H1 (cell line): ENCODE results near the gene TRPV2. TPM values are rescaled to one million over a fixed set of nuclear protein-coding genes. Genes with fewer than 3 reads are reported as not detected.

Source experiments
- CTCF ChIA-PET: fragments of 300-600 bp; sonication (Branson Sonifier 250); formaldehyde crosslinking; loops from one replicate; lab custom pipeline; 2021; ENCODE audit not compliant: partially characterized antibody; lab: Charles Lee
- POLR2A ChIA-PET: fragments of 300-600 bp; sonication (Branson Sonifier 250); formaldehyde crosslinking; loops from one replicate; lab custom pipeline; 2021; ENCODE audit warnings: inconsistent platforms; ENCODE audit not compliant: partially characterized antibody; lab: Charles Lee
- DNase-seq, 2 experiments: peaks; one replicate each; pipeline versions ENCODE4 v3.0.0 to v3.0.0-alpha.2; 2010 to 2022; ENCODE audit warnings: low spot score in 2 of 2, low read depth in 1 of 2, mixed read lengths in 1 of 2
- FAIRE-seq: peaks from 2 replicates; lab custom pipeline; 2011; peaks lifted over from hg19 to GRCh38; lab: Jason Lieb, UNC
- H2AFZ ChIP-seq: 2 replicates; pipeline ENCODE4 v1.8.1; 2012; ENCODE audit warnings: low read length, inconsistent platforms
- H2AK5ac ChIP-seq: 2 replicates; pipeline ENCODE4 v1.6.1; 2013; ENCODE audit warnings: low read depth, low read length
- H2BK120ac ChIP-seq: replicated peaks from 2 replicates; pipeline ENCODE3; 2013; ENCODE audit warnings: low read depth, low read length, inconsistent platforms
- H2BK12ac ChIP-seq: 2 replicates; pipeline ENCODE4 v1.6.1; 2013; ENCODE audit warnings: low read depth, low read length
- H2BK15ac ChIP-seq: 2 replicates; pipeline ENCODE4 v1.6.1; 2013; ENCODE audit warnings: low read length
- H2BK20ac ChIP-seq: 2 replicates; pipeline ENCODE4 v1.6.1; 2013; ENCODE audit warnings: low read length
- H2BK5ac ChIP-seq: 2 replicates; pipeline ENCODE4 v1.6.1; 2013; ENCODE audit warnings: low read depth, low read length
- H3K14ac ChIP-seq: 2 replicates; pipeline ENCODE4 v1.6.1; 2013; ENCODE audit warnings: inconsistent platforms; ENCODE audit not compliant: insufficient read length
- H3K18ac ChIP-seq: 2 replicates; pipeline ENCODE4 v1.6.1; 2013; ENCODE audit warnings: low read length; ENCODE audit errors: extremely low read depth
- H3K23ac ChIP-seq: 2 replicates; pipeline ENCODE4 v1.6.1; 2013; ENCODE audit warnings: inconsistent platforms; ENCODE audit not compliant: insufficient read length
- H3K23me2 ChIP-seq: 2 replicates; pipeline ENCODE4 v1.6.1; 2013; ENCODE audit warnings: low read depth, low read length
- H3K27ac ChIP-seq: 2 replicates; pipeline ENCODE4 v1.6.1; 2011; ENCODE audit warnings: low read depth, low read length, inconsistent platforms
- H3K27me3 ChIP-seq, 4 experiments: replicated peaks in 1 of 4; 1 replicate in 1 of 4; 2 replicates in 3 of 4; pipeline versions ENCODE4 v1.6.1 to v1.8.1; 2011 to 2013; ENCODE audit warnings: low read length in 3 of 4, mild to moderate bottlenecking in 3 of 4, inconsistent platforms in 2 of 4, mixed read lengths in 2 of 4, moderate library complexity in 1 of 4; ENCODE audit not compliant: control insufficient read depth in 3 of 4, insufficient read depth in 3 of 4; ENCODE audit errors: extremely low read depth in 1 of 4
- H3K36me3 ChIP-seq, 4 experiments: 2 replicates each; pipeline versions ENCODE4 v1.6.1 to v1.8.1; 2011 to 2013; ENCODE audit warnings: mild to moderate bottlenecking in 4 of 4, low read length in 3 of 4, moderate library complexity in 2 of 4, control low read depth in 1 of 4, inconsistent platforms in 1 of 4; ENCODE audit not compliant: insufficient read depth in 4 of 4, control insufficient read depth in 2 of 4
- H3K4ac ChIP-seq: replicated peaks from 2 replicates; pipeline ENCODE3; 2013; ENCODE audit warnings: low read length, low read depth, mixed read lengths, inconsistent platforms; ENCODE audit not compliant: insufficient read length
- H3K4me1 ChIP-seq, 4 experiments: replicated peaks in 1 of 4; 1 replicate in 1 of 4; 2 replicates in 3 of 4; pipeline versions ENCODE4 v1.6.1 to v1.8.1; 2011 to 2013; ENCODE audit warnings: low read length in 3 of 4, inconsistent platforms in 2 of 4, mixed read lengths in 1 of 4; ENCODE audit not compliant: insufficient read depth in 4 of 4, control insufficient read depth in 3 of 4
- H3K4me2 ChIP-seq, 2 experiments: 2 replicates each; pipeline versions ENCODE4 v1.6.1 to v1.8.1; 2011 to 2013; ENCODE audit warnings: low read depth in 2 of 2, low read length in 2 of 2, control low read depth in 1 of 2, inconsistent platforms in 1 of 2, mild to moderate bottlenecking in 1 of 2; ENCODE audit not compliant: insufficient read depth in 1 of 2
- H3K4me3 ChIP-seq, 4 experiments: fragments of 200-600, 300-600 bp in 1 of 4; sonication (generic), shearing (Covaris generic), sonication (Bioruptor Twin) in 1 of 4; 2 replicates each; pipeline versions ENCODE4 v1.5.1 to v1.8.1; 2011 to 2016; ENCODE audit warnings: low read length in 4 of 4, low read depth in 3 of 4, control low read depth in 2 of 4, inconsistent platforms in 2 of 4, mild to moderate bottlenecking in 2 of 4, mixed read lengths in 1 of 4, moderate library complexity in 1 of 4; ENCODE audit not compliant: insufficient read depth in 2 of 4; ENCODE audit errors: extremely low read depth in 1 of 4
- H3K56ac ChIP-seq: replicated peaks from 2 replicates; pipeline ENCODE3; 2013; ENCODE audit warnings: low read depth, mild to moderate bottlenecking, mixed read lengths, low read length, inconsistent platforms; ENCODE audit not compliant: insufficient read length
- H3K79me1 ChIP-seq: 2 replicates; pipeline ENCODE4 v1.6.1; 2013; ENCODE audit warnings: low read depth, low read length, control low read depth
- H3K79me2 ChIP-seq, 2 experiments: 2 replicates each; pipeline versions ENCODE4 v1.6.1 to v1.8.1; 2012 to 2013; ENCODE audit warnings: low read length in 2 of 2, mild to moderate bottlenecking in 2 of 2, inconsistent platforms in 1 of 2; ENCODE audit not compliant: insufficient read depth in 2 of 2, control insufficient read depth in 1 of 2
- H3K9ac ChIP-seq, 4 experiments: replicated peaks in 1 of 4; 1 replicate in 1 of 4; 2 replicates in 3 of 4; pipeline versions ENCODE4 v1.6.1 to v1.8.1; 2011 to 2013; ENCODE audit warnings: low read depth in 3 of 4, low read length in 3 of 4, control low read depth in 2 of 4, mild to moderate bottlenecking in 2 of 4, moderate library complexity in 2 of 4, inconsistent platforms in 1 of 4; ENCODE audit errors: extremely low read depth in 1 of 4
- H3K9me3 ChIP-seq, 2 experiments: 2 replicates each; pipeline versions ENCODE4 v1.6.1 to v1.8.1; 2012 to 2013; ENCODE audit warnings: mild to moderate bottlenecking in 2 of 2, moderate library complexity in 2 of 2, control low read depth in 1 of 2, inconsistent platforms in 1 of 2, low read depth in 1 of 2, low read length in 1 of 2, mixed read lengths in 1 of 2; ENCODE audit not compliant: insufficient read depth in 2 of 2
- H4K20me1 ChIP-seq, 2 experiments: replicated peaks in 1 of 2; 2 replicates each; pipeline versions ENCODE3 to v1.8.1; 2011 to 2013; ENCODE audit warnings: inconsistent platforms in 2 of 2, low read length in 2 of 2, mild to moderate bottlenecking in 1 of 2; ENCODE audit not compliant: insufficient read depth in 2 of 2, control insufficient read depth in 1 of 2
- H4K5ac ChIP-seq: 2 replicates; pipeline ENCODE4 v1.6.1; 2013; ENCODE audit warnings: low read length, low read depth, mixed read lengths, inconsistent platforms; ENCODE audit not compliant: insufficient read length
- H4K8ac ChIP-seq: 2 replicates; pipeline ENCODE4 v1.8.0; 2013; ENCODE audit warnings: mild to moderate bottlenecking, moderate library complexity, low read length, inconsistent platforms; ENCODE audit not compliant: insufficient read depth; ENCODE audit errors: extremely low read depth
- H4K91ac ChIP-seq: replicated peaks from 2 replicates; pipeline ENCODE3; 2013; ENCODE audit warnings: low read length, mixed read lengths, inconsistent platforms; ENCODE audit not compliant: insufficient read length
- SAP30 ChIP-seq: fragments of 300-600 bp; sonication (generic); IDR thresholded peaks from 2 replicates; pipeline ENCODE4 v1.7.1; 2012; ENCODE audit warnings: low read length, moderate library complexity, mild to moderate bottlenecking, inconsistent platforms; ENCODE audit not compliant: insufficient read depth, insufficient replicate concordance
- SIRT6 ChIP-seq: IDR thresholded peaks from one replicate; pipeline ENCODE4 v1.7.1; 2012; ENCODE audit warnings: low read length, inconsistent platforms
- TEAD4 ChIP-seq: IDR thresholded peaks from 2 replicates; pipeline ENCODE4 v1.6.1; 2012; ENCODE audit warnings: low read depth, low read length, inconsistent platforms, mixed read lengths
- WGBS, 2 experiments: shearing (Covaris generic) in 1 of 2; methylation state at CpG; one replicate each; pipeline versions ENCODE4 v1.1.6 to v1.1.7; 2013 to 2015; ENCODE audit warnings: low lambda C conversion rate in 2 of 2, mixed read lengths in 2 of 2, inconsistent platforms in 1 of 2, low coverage in 1 of 2, missing lambda C conversion rate in 1 of 2; ENCODE audit not compliant: insufficient replicate concordance in 2 of 2, insufficient coverage in 1 of 2, insufficient read length in 1 of 2; ENCODE audit errors: extremely low coverage in 1 of 2, missing lambda C conversion rate in 1 of 2; 5-methylcytosine and 5-hydroxymethylcytosine counted together
- polyA plus RNA-seq, 7 experiments: library from polyadenylated mRNA; depleted of rRNA in 3 of 7; stranded (reverse) in 5 of 7; unstranded in 2 of 7; fragments of >200 nt in 5 of 7; fragments of 200-250 nt in 2 of 7; gene quantifications; 1 replicate in 5 of 7; 2 replicates in 1 of 7; 4 replicates in 1 of 7; pipeline versions ENCODE4 v1.2.1 to v1.2.3, GENCODE V29; 2011 to 2013; ENCODE audit warnings: missing spikeins in 2 of 7, mixed read lengths in 2 of 7
- total RNA-seq: library from RNA; stranded (reverse); fragmentation: NEBNext Ultra II Directional; extraction: Animal tissue kit (Norgen Biotek cat#: 25700); gene quantifications from 2 replicates; pipeline ENCODE4 v1.2.1, GENCODE V29; 2021

TRPV2 gene
- total and polyA plus RNA-seq, 2 of the 8 experiments (the other 6 are each of a cell fraction or from before 2014, with no cell fraction given), result 1.7 to 2.1 TPM

DNA sequence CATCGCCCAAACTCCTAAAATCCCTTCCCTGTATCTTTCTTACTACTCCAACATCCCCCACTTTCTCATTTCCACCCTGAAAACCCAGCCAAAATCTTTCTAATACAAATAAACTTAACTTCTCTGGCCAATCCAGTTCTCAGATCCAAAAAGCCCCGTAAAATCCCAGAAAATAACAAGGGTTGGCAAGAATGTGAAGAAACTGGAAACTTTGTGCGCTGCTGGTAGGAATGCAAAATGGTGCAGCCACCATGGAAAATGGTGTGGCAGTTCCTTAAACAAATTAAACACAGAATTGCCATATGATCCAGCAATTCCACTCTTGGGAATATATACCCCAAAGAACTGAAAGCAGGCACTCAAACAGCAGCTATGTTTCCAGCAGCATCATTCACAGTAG is 52.5 kb downstream of the TRPV2 start:
- no peak for TF ChIP-seq SIRT6
- TF ChIP-seq SAP30, result no peak
- TF ChIP-seq TEAD4, result no peak
- Histone ChIP-seq H4K8ac (no peak overlapping the region), H3K56ac (no peak overlapping the region), H4K20me1 (peaks cover 3 to 5% of the 10 kb centered on the region in 2 experiments), H3K36me3 (no peaks in the 10 kb centered on the region), H3K27ac (no peak overlapping the region), H2BK15ac (no peak overlapping the region), H3K4me2 (no peak overlapping the region), H3K79me2 (no peaks in the 10 kb centered on the region), H3K79me1 (peaks cover 4% of the 10 kb centered on the region), H3K9ac (no peak overlapping the region), H3K4ac (no peak overlapping the region), H3K27me3 (no peaks in the 10 kb centered on the region), H3K4me1 (peaks cover 0 to 21% (median 0%) of the 10 kb centered on the region in 4 experiments; a peak in 2 of 7 replicates), H4K5ac (no peak overlapping the region), H3K23me2 (peaks cover 2% of the 10 kb centered on the region; the same call in 1 of the 2 replicates), H2BK20ac (no peak overlapping the region), H3K23ac (no peak overlapping the region), H2AFZ (no peak overlapping the region), H2BK5ac (no peak overlapping the region), H3K14ac (no peak overlapping the region), H3K9me3 (no peaks in the 10 kb centered on the region), H4K91ac (no peak overlapping the region), H2AK5ac (no peak overlapping the region), H3K4me3 (no peak overlapping the region), H2BK120ac (no peak overlapping the region), H3K18ac (no peak overlapping the region), H2BK12ac (no peak overlapping the region)
- ChIA-PET POLR2A (interaction anchor here (0.6 kb wide), 1 partner anchor 15 kb away, joined by 3 read pairs; no protein-coding TSS in a partner anchor), CTCF (interaction anchor here (0.7 to 36.9 kb wide), 5 partner anchors 9 to 98 kb away, joined by 3 to 941 read pairs (median 3); no protein-coding TSS in a partner anchor)
- FAIRE-seq (no peak), DNase-seq (no peak)
- 95 to 100% methylated on average over 1 to 3 of the region's 3 CpGs for WGBS, 2 experiments
